HepG2 (cell line): Measurements from ENCODE around the gene TAF4B.
"Not testable (repeated sequence)": the region's sequence is repeated elsewhere in the genome, so short reads cannot be mapped to it uniquely, and the experiment has no call there.

Experiments used
- CTCF ChIP-seq: sonication (generic); formaldehyde crosslinking; IDR thresholded peaks from 2 replicates; pipeline ENCODE4 v1.5.0; 2020; ENCODE audit warnings: mild to moderate bottlenecking, missing genetic modification reagents, moderate library complexity
- ZBTB1 ChIP-seq: sonication (generic); formaldehyde crosslinking; IDR thresholded peaks from 2 replicates; pipeline ENCODE4 v1.4.0; 2020; ENCODE audit warnings: missing genetic modification reagents, borderline replicate concordance

GRCh38 chr18:26259416-26259815 lies 33.2 kb downstream of the TAF4B start:
- TF ChIP-seq CTCF (CRISPR knock-in tag); ZBTB1: not testable (repeated sequence)
